ENCODE data around the gene OR13F1. TPM values are rescaled to one million over a fixed set of nuclear protein-coding genes. Genes with fewer than 3 reads are reported as not detected.
A peak's percentile ranks its signal among the peaks of the same experiment; 100 is the strongest.

The OR13F1 gene
- polyA plus RNA-seq, 1 of the 3 experiments (the other 2 are of a cell fraction): not detected

GRCh38 chr9:104485014-104485413, 19.0 kb upstream of the OR13F1 start (continued):
- TF ChIP-seq POLR2AphosphoS5 (IDR thresholded peaks at IDR 0.05; ENCODE audit: low read depth, low read length): no peak
- TF ChIP-seq FOXM1 (IDR thresholded peaks at IDR 0.05; ENCODE audit: low read depth): no peak
- TF ChIP-seq SIN3A (IDR thresholded peaks at IDR 0.05; ENCODE audit: borderline replicate concordance, low read depth, low read length): no peak
- no peak for TF ChIP-seq JUND (IDR thresholded peaks at IDR 0.05)
- no peak for TF ChIP-seq FOSL2 (IDR thresholded peaks at IDR 0.05; ENCODE audit: borderline replicate concordance, low read depth)
- no peak for TF ChIP-seq MAX (IDR thresholded peaks at IDR 0.05; ENCODE audit: low read depth)
- no peak for TF ChIP-seq EZH2phosphoT487 (IDR thresholded peaks at IDR 0.05; ENCODE audit: borderline replicate concordance, low read depth)
- TF ChIP-seq RXRA (IDR thresholded peaks at IDR 0.05; ENCODE audit: borderline replicate concordance, low read depth): no peak

DNA sequence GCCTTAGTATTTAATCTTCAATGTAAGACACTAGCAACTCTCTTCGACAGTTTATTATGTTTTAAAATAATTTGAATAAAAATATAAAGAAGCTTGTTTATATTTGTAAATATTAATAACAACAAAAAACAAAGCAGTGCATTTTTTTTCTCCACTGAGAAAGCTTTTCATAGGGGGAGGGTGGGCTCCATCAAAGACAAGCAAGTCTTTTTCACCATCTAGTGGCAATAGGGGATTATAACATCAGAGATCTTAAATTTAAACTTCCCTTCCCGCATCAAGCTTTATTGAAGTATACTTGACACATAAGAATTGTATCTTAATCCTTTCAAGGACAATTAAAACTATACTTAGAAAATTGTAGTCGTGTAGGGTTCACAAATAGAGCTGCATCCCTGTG, 9.3 kb upstream of the OR13F1 start:
- Histone ChIP-seq H4K20me1 (ENCODE audit: insufficient read depth) (no peaks in the 10 kb centered on the region), H3K4me2 (no peak overlapping the region), H3K9me3 (no peaks in the 10 kb centered on the region), H3F3A (replicated peaks; ENCODE audit: insufficient read depth) (no peaks in the 10 kb centered on the region), H3K79me2 (ENCODE audit: insufficient read depth) (no peaks in the 10 kb centered on the region), H3K27me3 (ENCODE audit: insufficient read depth) (no peaks in the 10 kb centered on the region), H3K4me3 (ENCODE audit: low read depth in 2 of 2, low read length in 1 of 2) (no peak overlapping the region), H3K4me1 (ENCODE audit: control insufficient read depth in 1 of 2, insufficient read depth in 2 of 2, low read depth in 1 of 2, low read length in 1 of 2) (no peaks in the 10 kb centered on the region), H2AFZ (ENCODE audit: low read depth) (no peak overlapping the region), H3K9me2 (no peaks in the 10 kb centered on the region), H3K27ac (ENCODE audit: low read depth in 2 of 2, low read length in 1 of 2) (no peak overlapping the region), H3K36me3 (replicated peaks in 1 of 2; ENCODE audit: control insufficient read depth in 1 of 2, insufficient read depth in 2 of 2, low read length in 1 of 2) (no peaks in the 10 kb centered on the region), H3K9ac (no peak overlapping the region)
- ChIA-PET CTCF (interaction anchor here (0.7 to 2.0 kb wide), 4 partner anchors 9 to 1354 kb away, joined by 3 to 6 read pairs (median 3); no protein-coding TSS in a partner anchor), POLR2A (no interaction called here)
- TF ChIP-seq SMC3 (IDR thresholded peaks at IDR 0.05; ENCODE audit: low read depth, low read length) (peak; percentile 25), FOSL2 (IDR thresholded peaks at IDR 0.05; ENCODE audit: borderline replicate concordance, low read depth) (no peak), RAD21 (IDR thresholded peaks at IDR 0.05; ENCODE audit: low read length) (peak; percentile 53)
- TF ChIP-seq, protein P1, sequence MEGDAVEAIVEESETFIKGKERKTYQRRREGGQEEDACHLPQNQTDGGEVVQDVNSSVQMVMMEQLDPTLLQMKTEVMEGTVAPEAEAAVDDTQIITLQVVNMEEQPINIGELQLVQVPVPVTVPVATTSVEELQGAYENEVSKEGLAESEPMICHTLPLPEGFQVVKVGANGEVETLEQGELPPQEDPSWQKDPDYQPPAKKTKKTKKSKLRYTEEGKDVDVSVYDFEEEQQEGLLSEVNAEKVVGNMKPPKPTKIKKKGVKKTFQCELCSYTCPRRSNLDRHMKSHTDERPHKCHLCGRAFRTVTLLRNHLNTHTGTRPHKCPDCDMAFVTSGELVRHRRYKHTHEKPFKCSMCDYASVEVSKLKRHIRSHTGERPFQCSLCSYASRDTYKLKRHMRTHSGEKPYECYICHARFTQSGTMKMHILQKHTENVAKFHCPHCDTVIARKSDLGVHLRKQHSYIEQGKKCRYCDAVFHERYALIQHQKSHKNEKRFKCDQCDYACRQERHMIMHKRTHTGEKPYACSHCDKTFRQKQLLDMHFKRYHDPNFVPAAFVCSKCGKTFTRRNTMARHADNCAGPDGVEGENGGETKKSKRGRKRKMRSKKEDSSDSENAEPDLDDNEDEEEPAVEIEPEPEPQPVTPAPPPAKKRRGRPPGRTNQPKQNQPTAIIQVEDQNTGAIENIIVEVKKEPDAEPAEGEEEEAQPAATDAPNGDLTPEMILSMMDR (IDR thresholded peaks at IDR 0.05): peak; percentile 52
- 14% methylated on average over 3 of the region's 3 CpGs for WGBS (ENCODE audit: low lambda C conversion rate)
- DNase-seq: peak; percentile 22

DNA sequence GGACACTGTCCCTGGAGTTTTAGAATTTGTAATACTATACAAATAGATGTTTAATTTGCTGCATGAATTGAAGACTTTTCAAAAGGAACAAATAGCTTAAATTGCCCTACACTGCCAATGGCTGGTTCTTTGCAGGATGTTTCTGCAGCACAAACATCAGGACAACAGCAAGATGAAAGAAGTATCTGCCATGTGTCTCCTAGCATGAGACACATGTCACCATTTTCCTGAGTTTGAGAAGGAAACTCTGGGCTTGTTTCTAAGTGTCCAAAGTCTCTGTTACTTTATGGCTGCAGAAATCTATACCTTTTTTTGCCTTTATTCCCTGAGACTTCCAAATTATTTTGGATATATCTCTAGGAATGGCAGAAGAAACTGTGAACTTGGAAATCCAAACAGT, 623 bp upstream of the OR13F1 start:
- Histone ChIP-seq H3K9ac (no peak overlapping the region), H3K4me1 (ENCODE audit: control insufficient read depth in 1 of 2, insufficient read depth in 2 of 2, low read depth in 1 of 2, low read length in 1 of 2) (no peaks in the 10 kb centered on the region), H3K9me3 (no peaks in the 10 kb centered on the region), H3K36me3 (replicated peaks in 1 of 2; ENCODE audit: control insufficient read depth in 1 of 2, insufficient read depth in 2 of 2, low read length in 1 of 2) (no peaks in the 10 kb centered on the region), H3F3A (replicated peaks; ENCODE audit: insufficient read depth) (no peaks in the 10 kb centered on the region), H3K79me2 (ENCODE audit: insufficient read depth) (no peaks in the 10 kb centered on the region), H3K4me3 (ENCODE audit: low read depth in 2 of 2, low read length in 1 of 2) (no peak overlapping the region), H3K27ac (ENCODE audit: low read depth in 2 of 2, low read length in 1 of 2) (no peak overlapping the region), H3K4me2 (no peak overlapping the region), H4K20me1 (ENCODE audit: insufficient read depth) (no peaks in the 10 kb centered on the region), H3K27me3 (ENCODE audit: insufficient read depth) (no peaks in the 10 kb centered on the region; the same call in 1 of the 2 replicates), H3K9me2 (no peaks in the 10 kb centered on the region), H2AFZ (ENCODE audit: low read depth) (no peak overlapping the region)
- ChIA-PET CTCF (no interaction called here), POLR2A (no interaction called here)
- DNase-seq: no peak
- TF ChIP-seq IRF3 (IDR thresholded peaks at IDR 0.05; ENCODE audit: low read depth, low read length) (no peak), MAX (IDR thresholded peaks at IDR 0.05; ENCODE audit: low read depth) (no peak), RFX5 (IDR thresholded peaks at IDR 0.05; ENCODE audit: low read length) (no peak), ZBTB33 (IDR thresholded peaks at IDR 0.05; ENCODE audit: borderline replicate concordance, low read depth) (no peak), CHD2 (IDR thresholded peaks at IDR 0.05; ENCODE audit: low read length, partially characterized antibody) (no peak), GABPA (IDR thresholded peaks at IDR 0.05; ENCODE audit: low read depth) (no peak), YY1 (IDR thresholded peaks at IDR 0.05; ENCODE audit: low read depth) (no peak), MEF2A (IDR thresholded peaks at IDR 0.05; ENCODE audit: borderline replicate concordance, low read depth) (no peak), RAD21 (IDR thresholded peaks at IDR 0.05; ENCODE audit: low read length) (no peak)
- TF ChIP-seq, protein P2, sequence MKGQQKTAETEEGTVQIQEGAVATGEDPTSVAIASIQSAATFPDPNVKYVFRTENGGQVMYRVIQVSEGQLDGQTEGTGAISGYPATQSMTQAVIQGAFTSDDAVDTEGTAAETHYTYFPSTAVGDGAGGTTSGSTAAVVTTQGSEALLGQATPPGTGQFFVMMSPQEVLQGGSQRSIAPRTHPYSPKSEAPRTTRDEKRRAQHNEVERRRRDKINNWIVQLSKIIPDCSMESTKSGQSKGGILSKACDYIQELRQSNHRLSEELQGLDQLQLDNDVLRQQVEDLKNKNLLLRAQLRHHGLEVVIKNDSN (IDR thresholded peaks at IDR 0.05; ENCODE audit: borderline replicate concordance, low read depth): no peak
- TF ChIP-seq, protein P3, sequence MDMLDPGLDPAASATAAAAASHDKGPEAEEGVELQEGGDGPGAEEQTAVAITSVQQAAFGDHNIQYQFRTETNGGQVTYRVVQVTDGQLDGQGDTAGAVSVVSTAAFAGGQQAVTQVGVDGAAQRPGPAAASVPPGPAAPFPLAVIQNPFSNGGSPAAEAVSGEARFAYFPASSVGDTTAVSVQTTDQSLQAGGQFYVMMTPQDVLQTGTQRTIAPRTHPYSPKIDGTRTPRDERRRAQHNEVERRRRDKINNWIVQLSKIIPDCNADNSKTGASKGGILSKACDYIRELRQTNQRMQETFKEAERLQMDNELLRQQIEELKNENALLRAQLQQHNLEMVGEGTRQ (IDR thresholded peaks at IDR 0.05; ENCODE audit: borderline replicate concordance, low read depth, low read length): no peak

Measured in SK-N-SH (cell line).